Upper lobe of left lung (tissue), 6 donors: ENCODE results near the gene SGCG. TPM values are rescaled to one million over a fixed set of nuclear protein-coding genes. Genes with fewer than 3 reads are reported as not detected.
A peak's percentile ranks its signal among the peaks of the same experiment; 100 is the strongest.

Experiments used
- ATAC-seq, 2 donors: fragments of 200-7000 bp; cut with Tn5 transposase; one replicate each; pipeline ENCODE4 v1.9.1; 2022; ENCODE audit warnings: mild to moderate bottlenecking in 2 of 2, moderate library complexity in 2 of 2; ENCODE audit not compliant: low FRiP score in 2 of 2
- DNase-seq, 2 donors: peaks; one replicate each; pipeline ENCODE4 v3.0.0-alpha.2; 2019 to 2020
- H3K27ac ChIP-seq, 4 donors: fragments of 200-600 bp; sonication (generic); one replicate each; pipeline ENCODE4 v1.5.1; 2016 to 2019
- H3K27me3 ChIP-seq, 4 donors: fragments of 200-600 bp; sonication (generic); one replicate each; pipeline ENCODE4 v1.5.1; 2017 to 2019
- H3K36me3 ChIP-seq, 4 donors: fragments of 200-600 bp; sonication (generic); one replicate each; pipeline ENCODE4 v1.5.1; 2016 to 2019
- H3K4me1 ChIP-seq, 4 donors: fragments of 200-600 bp; sonication (generic); one replicate each; pipeline ENCODE4 v1.5.1; 2018 to 2019
- H3K4me3 ChIP-seq, 4 donors: fragments of 200-600 bp; sonication (generic); one replicate each; pipeline ENCODE4 v1.5.1; 2017 to 2019; ENCODE audit warnings: mild to moderate bottlenecking in 2 of 4, moderate library complexity in 1 of 4
- H3K9me3 ChIP-seq, 4 donors: fragments of 200-600 bp; sonication (generic); one replicate each; pipeline ENCODE4 v1.5.1; 2018 to 2019
- EP300 ChIP-seq, 4 donors: sonication (generic); formaldehyde crosslinking; IDR thresholded peaks; one replicate each; pipeline ENCODE4 v1.5.1; 2017; ENCODE audit warnings: antibody characterized with exemption in 4 of 4, control low read depth in 2 of 4
- POLR2A ChIP-seq, 4 donors: fragments of 450-650 bp; IDR thresholded peaks; one replicate each; pipeline ENCODE4 v1.5.1; 2016 to 2017; ENCODE audit warnings: antibody characterized with exemption in 4 of 4, mild to moderate bottlenecking in 2 of 4
- POLR2AphosphoS5 ChIP-seq, 2 donors: sonication (generic); formaldehyde crosslinking; IDR thresholded peaks; one replicate each; pipeline ENCODE4 v1.5.1; 2017; ENCODE audit warnings: antibody characterized with exemption in 2 of 2
- WGBS, 2 donors: methylation state at CpG; one replicate each; pipeline ENCODE4 v1.1.5; 2017 to 2018; 5-methylcytosine and 5-hydroxymethylcytosine counted together
- total RNA-seq, 6 donors: library from RNA; depleted of rRNA in 4 of 6; stranded (reverse); fragments of >200 nt in 4 of 6; gene quantifications; one replicate each; pipeline versions ENCODE4 v1.1.0 to v1.2.1, GENCODE V29; 2016 to 2021
- TF ChIP-seq, protein P1 (sequence below), 6 experiments: fragments of 450-650 bp in 4 of 6; fragments of 200-600 bp in 2 of 6; sonication (generic) in 2 of 6; IDR thresholded peaks; one replicate each; pipeline ENCODE4 v1.5.1; 2016 to 2019; ENCODE audit warnings: antibody characterized with exemption in 6 of 6
- donor health status: DM: no; HTN: no; CAD: no; lungs with moderate emphysema.
- donor health status: DM: no; HTN: yes; CAD: no; lungs with severe emphysema.

SGCG gene
- total RNA-seq, 6 donors from 2014 or later = 1.7 to 4.6 (median 3.0) TPM; not detected in 2

DNA sequence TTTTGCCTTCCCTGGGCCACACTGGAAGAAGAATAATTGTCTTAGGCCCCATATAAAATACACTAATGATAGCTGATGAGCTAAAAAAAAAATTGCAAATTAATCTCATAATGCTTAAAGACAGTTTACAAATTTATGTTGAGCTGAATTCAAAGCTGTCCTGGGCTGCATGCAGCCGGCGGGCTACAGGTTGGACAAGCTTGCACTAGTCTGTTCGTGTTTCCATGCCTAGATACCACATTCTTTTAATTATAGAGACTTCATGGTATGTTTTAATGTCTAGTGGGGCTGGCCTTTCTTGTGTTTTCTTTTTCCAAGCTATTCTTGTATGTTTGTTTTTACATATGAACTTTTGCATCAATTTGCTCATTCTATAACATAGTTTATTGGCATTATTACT, 90.6 kb downstream of the SGCG start:
- no peak for TF ChIP-seq POLR2AphosphoS5 (IDR thresholded peaks at IDR 0.05)
- TF ChIP-seq, protein P1, sequence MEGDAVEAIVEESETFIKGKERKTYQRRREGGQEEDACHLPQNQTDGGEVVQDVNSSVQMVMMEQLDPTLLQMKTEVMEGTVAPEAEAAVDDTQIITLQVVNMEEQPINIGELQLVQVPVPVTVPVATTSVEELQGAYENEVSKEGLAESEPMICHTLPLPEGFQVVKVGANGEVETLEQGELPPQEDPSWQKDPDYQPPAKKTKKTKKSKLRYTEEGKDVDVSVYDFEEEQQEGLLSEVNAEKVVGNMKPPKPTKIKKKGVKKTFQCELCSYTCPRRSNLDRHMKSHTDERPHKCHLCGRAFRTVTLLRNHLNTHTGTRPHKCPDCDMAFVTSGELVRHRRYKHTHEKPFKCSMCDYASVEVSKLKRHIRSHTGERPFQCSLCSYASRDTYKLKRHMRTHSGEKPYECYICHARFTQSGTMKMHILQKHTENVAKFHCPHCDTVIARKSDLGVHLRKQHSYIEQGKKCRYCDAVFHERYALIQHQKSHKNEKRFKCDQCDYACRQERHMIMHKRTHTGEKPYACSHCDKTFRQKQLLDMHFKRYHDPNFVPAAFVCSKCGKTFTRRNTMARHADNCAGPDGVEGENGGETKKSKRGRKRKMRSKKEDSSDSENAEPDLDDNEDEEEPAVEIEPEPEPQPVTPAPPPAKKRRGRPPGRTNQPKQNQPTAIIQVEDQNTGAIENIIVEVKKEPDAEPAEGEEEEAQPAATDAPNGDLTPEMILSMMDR (IDR thresholded peaks at IDR 0.05) = no peak
- TF ChIP-seq EP300 (IDR thresholded peaks at IDR 0.05) = no peak
- TF ChIP-seq POLR2A (IDR thresholded peaks at IDR 0.05) = no peak
- Histone ChIP-seq H3K36me3 (no peaks in the 10 kb centered on the region), H3K4me3 (no peak overlapping the region), H3K4me1 (no peaks in the 10 kb centered on the region), H3K9me3 (no peaks in the 10 kb centered on the region), H3K27me3 (no peaks in the 10 kb centered on the region), H3K27ac (no peak overlapping the region)
- 85 to 95% methylated on average over 3 of the region's 3 CpGs for WGBS, 2 donors
- ATAC-seq = no peak
- DNase-seq = no peak

- H3K27me3 ChIP-seq = no peaks in the 10 kb centered on the region
- TF ChIP-seq POLR2AphosphoS5 (IDR thresholded peaks at IDR 0.05) = no peak
- no peak for TF ChIP-seq EP300 (IDR thresholded peaks at IDR 0.05)
- TF ChIP-seq, protein P1 (IDR thresholded peaks at IDR 0.05) = no peak
- TF ChIP-seq POLR2A (IDR thresholded peaks at IDR 0.05) = no peak
- H3K9me3 ChIP-seq = no peaks in the 10 kb centered on the region
- no peak overlapping the region for H3K27ac ChIP-seq
- H3K36me3 ChIP-seq = no peaks in the 10 kb centered on the region
- 42 to 62% methylated on average over 3 of the region's 3 CpGs for WGBS, 2 donors
- DNase-seq (no peak), ATAC-seq (no peak)
- H3K4me1 ChIP-seq = no peaks in the 10 kb centered on the region
- H3K4me3 ChIP-seq = no peak overlapping the region
Measured at GRCh38 chr13:23273498-23273897, 92.7 kb downstream of the SGCG start.

DNA sequence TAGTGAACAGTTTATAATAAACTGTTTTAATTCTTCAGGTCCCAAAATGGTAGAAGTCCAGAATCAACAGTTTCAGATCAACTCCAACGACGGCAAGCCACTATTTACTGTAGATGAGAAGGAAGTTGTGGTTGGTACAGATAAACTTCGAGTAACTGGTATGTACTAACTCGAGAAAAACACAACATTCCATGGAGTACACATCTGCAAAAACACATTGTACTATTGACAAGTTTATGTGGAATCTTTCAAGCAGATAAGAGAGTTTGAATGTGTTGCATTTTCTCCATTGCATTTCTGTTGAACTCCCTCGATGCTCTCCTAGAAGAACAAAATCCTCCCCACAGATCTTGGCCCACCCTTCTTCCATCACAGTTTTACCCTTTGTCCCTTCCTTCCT, 98.5 kb downstream of the SGCG start:
- 59 to 63% methylated on average over 5 of the region's 5 CpGs for WGBS, 2 donors
- H3K4me3 ChIP-seq = no peak overlapping the region

GRCh38 chr13:23288564-23288963, 107.8 kb downstream of the SGCG start:
- DNase-seq (no peak), ATAC-seq (peak in 1 of 2 donors; percentile 69)
- Histone ChIP-seq H3K4me3 (no peak overlapping the region), H3K9me3 (no peaks in the 10 kb centered on the region), H3K4me1 (no peaks in the 10 kb centered on the region), H3K36me3 (no peaks in the 10 kb centered on the region), H3K27ac (no peak overlapping the region), H3K27me3 (no peaks in the 10 kb centered on the region)
- TF ChIP-seq EP300 (IDR thresholded peaks at IDR 0.05) = no peak
- TF ChIP-seq POLR2AphosphoS5 (IDR thresholded peaks at IDR 0.05) = no peak
- TF ChIP-seq POLR2A (IDR thresholded peaks at IDR 0.05) = no peak
- TF ChIP-seq, protein P1 (IDR thresholded peaks at IDR 0.05) = no peak
- 97% methylated on average over 1 of the region's 1 CpG for WGBS, 2 donors

More for the DNA sequence above, 98.5 kb downstream of the SGCG start:
- no peaks in the 10 kb centered on the region for H3K27me3 ChIP-seq
- TF ChIP-seq POLR2A (IDR thresholded peaks at IDR 0.05) (no peak), POLR2AphosphoS5 (IDR thresholded peaks at IDR 0.05) (no peak), EP300 (IDR thresholded peaks at IDR 0.05) (no peak)
- TF ChIP-seq, protein P1 (IDR thresholded peaks at IDR 0.05) = no peak
- ATAC-seq = no peak
- no peaks in the 10 kb centered on the region for H3K9me3 ChIP-seq
- no peak overlapping the region for H3K27ac ChIP-seq
- no peaks in the 10 kb centered on the region for H3K4me1 ChIP-seq
- DNase-seq = no peak
- H3K36me3 ChIP-seq = no peaks in the 10 kb centered on the region

- no peak for TF ChIP-seq EP300 (IDR thresholded peaks at IDR 0.05)
- no peak for TF ChIP-seq POLR2A (IDR thresholded peaks at IDR 0.05)
- TF ChIP-seq, protein P1 (IDR thresholded peaks at IDR 0.05) = no peak
- TF ChIP-seq POLR2AphosphoS5 (IDR thresholded peaks at IDR 0.05) = no peak
- 68 to 75% methylated on average over 7 of the region's 7 CpGs for WGBS, 2 donors
- Histone ChIP-seq H3K36me3 (no peaks in the 10 kb centered on the region), H3K9me3 (no peaks in the 10 kb centered on the region), H3K27me3 (no peaks in the 10 kb centered on the region), H3K4me3 (no peak overlapping the region), H3K4me1 (no peaks in the 10 kb centered on the region), H3K27ac (no peak overlapping the region)
- peak in 1 of 2 donors; percentile 47 for ATAC-seq
- DNase-seq = no peak
Measured at GRCh38 chr13:23288995-23289394, 108.2 kb downstream of the SGCG start.
